SK-N-MC (cell line): Measurements from ENCODE around the gene MBTPS1.

ENCODE experiments used
- DNase-seq: peaks from one replicate; pipeline ENCODE4 v3.0.0-alpha.2; 2011; ENCODE audit warnings: low read depth, low spot score
- H3K27ac ChIP-seq: fragments of 200-600 bp; sonication (generic); 2 replicates; pipeline ENCODE4 v1.5.1; 2016; ENCODE audit warnings: mixed run types
- H3K36me3 ChIP-seq: fragments of 200-600 bp; sonication (generic); 2 replicates; pipeline ENCODE4 v1.6.1; 2017; ENCODE audit warnings: antibody characterized with exemption, low read length, mixed read lengths; ENCODE audit not compliant: insufficient read depth
- H3K4me3 ChIP-seq: fragments of 200-600 bp; sonication (generic); 2 replicates; pipeline ENCODE4 v1.5.1; 2016
- H3K9ac ChIP-seq: fragments of 200-600 bp; sonication (generic); 2 replicates; pipeline ENCODE4 v1.8.0; 2017; ENCODE audit warnings: mixed run types, mixed read lengths; ENCODE audit not compliant: insufficient read length
- H3K9me3 ChIP-seq: fragments of 200-600 bp; sonication (generic); 2 replicates; pipeline ENCODE4 v1.6.1; 2017; ENCODE audit warnings: low read depth, mild to moderate bottlenecking, antibody characterized with exemption, low read length, moderate library complexity, mixed read lengths
- EZH2 ChIP-seq: fragments of 200-600 bp; sonication (generic); IDR thresholded peaks from one replicate; pipeline ENCODE4 v1.6.1; 2017; ENCODE audit warnings: antibody characterized with exemption
- FOXP2 ChIP-seq: optimal IDR thresholded peaks from 2 replicates; pipeline ENCODE3; 2011; ENCODE audit warnings: mild to moderate bottlenecking, moderate library complexity; ENCODE audit not compliant: insufficient read depth; ENCODE audit errors: extremely low read length, control extremely low read depth
- POLR2AphosphoS5 ChIP-seq: IDR thresholded peaks from 2 replicates; pipeline ENCODE4 v1.6.1; 2012; ENCODE audit warnings: mild to moderate bottlenecking, low read depth, low read length, borderline replicate concordance

Gene MBTPS1

DNA sequence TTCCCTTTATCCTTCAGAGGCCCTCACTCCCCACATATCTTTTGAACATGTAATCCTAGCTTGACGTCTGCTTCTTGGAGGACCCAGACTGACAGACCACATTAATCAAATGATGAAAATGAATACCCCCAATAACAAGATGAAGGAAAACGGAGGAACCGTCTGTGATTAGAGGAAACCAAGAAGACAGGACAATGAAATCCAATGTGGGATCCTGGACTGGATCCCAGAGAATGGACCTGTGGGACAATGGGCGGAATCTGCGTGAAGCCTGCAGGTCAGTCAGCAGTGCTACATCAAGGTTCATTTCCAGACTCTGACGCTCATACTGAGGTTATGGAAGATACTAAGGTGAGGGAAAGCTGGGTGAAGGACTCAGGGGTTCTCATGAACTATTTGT, 35.9 kb downstream of the MBTPS1 start:
- H3K4me3 ChIP-seq, result no peak overlapping the region
- H3K36me3 ChIP-seq, result peaks cover 9% of the 10 kb centered on the region; the same call in 1 of the 2 replicates
- no peak overlapping the region for H3K9ac ChIP-seq
- TF ChIP-seq FOXP2, result no peak
- TF ChIP-seq POLR2AphosphoS5, result no peak
- TF ChIP-seq EZH2, result no peak
- no peaks in the 10 kb centered on the region for H3K9me3 ChIP-seq
- no peak overlapping the region for H3K27ac ChIP-seq
- DNase-seq, result no peak

DNA sequence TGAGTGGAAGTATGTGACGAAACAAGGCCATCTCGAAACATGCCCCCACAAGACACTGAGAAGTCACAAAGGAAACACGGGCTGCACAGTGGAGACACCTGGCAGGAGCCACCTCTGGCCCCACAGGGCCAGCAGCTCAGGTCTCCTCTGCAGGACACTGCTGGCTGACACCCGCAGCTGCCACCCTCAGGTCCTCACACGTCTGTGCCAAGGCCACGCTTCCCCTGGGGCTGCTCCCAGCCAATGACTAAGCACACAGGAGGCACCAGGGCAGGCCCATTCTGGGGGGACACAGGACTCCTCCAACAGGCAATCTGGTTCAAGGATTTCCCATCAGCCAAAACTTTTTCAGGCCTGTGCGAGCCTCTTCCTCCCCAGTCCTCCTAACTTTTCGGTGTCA, 36.4 kb downstream of the MBTPS1 start:
- Histone ChIP-seq H3K27ac (no peak overlapping the region), H3K4me3 (no peak overlapping the region), H3K36me3 (peaks cover 12% of the 10 kb centered on the region; the same call in 1 of the 2 replicates)

DNA sequence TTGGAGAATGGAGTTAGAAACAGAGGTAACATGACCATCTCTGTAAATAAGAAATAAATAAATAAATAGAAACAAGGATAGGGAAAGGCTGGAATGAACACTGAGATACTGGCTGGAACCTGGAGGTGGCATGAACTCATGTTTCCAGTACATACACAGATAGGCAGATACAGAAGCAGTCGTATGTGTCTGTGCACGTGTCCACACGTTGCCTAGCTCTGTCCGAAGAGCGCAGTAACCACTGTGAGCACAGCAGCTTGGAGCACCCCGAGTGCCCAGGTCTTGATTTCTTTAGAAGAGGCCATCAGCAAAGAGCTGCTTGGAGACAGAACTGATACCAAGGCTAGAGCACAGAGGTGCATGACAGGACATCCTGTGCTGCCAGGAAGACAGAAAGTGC, 37.1 kb downstream of the MBTPS1 start:
- DNase-seq, result no peak
- Histone ChIP-seq H3K4me3 (no peak overlapping the region), H3K9ac (no peak overlapping the region), H3K27ac (no peak overlapping the region), H3K36me3 (peaks cover 12% of the 10 kb centered on the region; the same call in 1 of the 2 replicates), H3K9me3 (no peaks in the 10 kb centered on the region)
- TF ChIP-seq POLR2AphosphoS5 (no peak), FOXP2 (no peak), EZH2 (no peak)

More for the DNA sequence above, 36.4 kb downstream of the MBTPS1 start:
- DNase-seq, result no peak
- no peak overlapping the region for H3K9ac ChIP-seq
- TF ChIP-seq POLR2AphosphoS5 (no peak), FOXP2 (no peak), EZH2 (no peak)
- no peaks in the 10 kb centered on the region for H3K9me3 ChIP-seq

- no peak overlapping the region for H3K27ac ChIP-seq
- no peak overlapping the region for H3K9ac ChIP-seq
- no peaks in the 10 kb centered on the region for H3K9me3 ChIP-seq
- no peak for TF ChIP-seq EZH2
- TF ChIP-seq FOXP2, result no peak
- TF ChIP-seq POLR2AphosphoS5, result no peak
- no peak overlapping the region for H3K4me3 ChIP-seq
- DNase-seq, result no peak
- peaks cover 13% of the 10 kb centered on the region; the same call in 1 of the 2 replicates for H3K36me3 ChIP-seq
Measured at GRCh38 chr16:84075376-84075775, 41.4 kb downstream of the MBTPS1 start.

- Histone ChIP-seq H3K9ac (no peak overlapping the region), H3K4me3 (no peak overlapping the region), H3K9me3 (no peaks in the 10 kb centered on the region), H3K27ac (no peak overlapping the region), H3K36me3 (peaks cover 14% of the 10 kb centered on the region; the same call in 1 of the 2 replicates)
- TF ChIP-seq FOXP2 (no peak), EZH2 (no peak), POLR2AphosphoS5 (no peak)
- DNase-seq, result no peak
Measured at GRCh38 chr16:84074721-84075120, 42.0 kb downstream of the MBTPS1 start.

GRCh38 chr16:84072014-84072413, 44.7 kb downstream of the MBTPS1 start:
- no peak overlapping the region for H3K27ac ChIP-seq
- no peaks in the 10 kb centered on the region for H3K9me3 ChIP-seq
- no peak overlapping the region for H3K4me3 ChIP-seq
- no peak overlapping the region for H3K9ac ChIP-seq
- H3K36me3 ChIP-seq, result peaks cover 27% of the 10 kb centered on the region; the same call in 1 of the 2 replicates
- TF ChIP-seq FOXP2 (no peak), POLR2AphosphoS5 (no peak), EZH2 (no peak)
- no peak for DNase-seq

- Histone ChIP-seq H3K36me3 (peaks cover 27% of the 10 kb centered on the region; the same call in 1 of the 2 replicates), H3K9me3 (no peaks in the 10 kb centered on the region)
- no peak for TF ChIP-seq POLR2AphosphoS5
- no peak for TF ChIP-seq FOXP2
- TF ChIP-seq EZH2, result no peak
Measured at GRCh38 chr16:84071121-84071520, 45.6 kb downstream of the MBTPS1 start.

GRCh38 chr16:84069540-84069939, 47.2 kb downstream of the MBTPS1 start:
- Histone ChIP-seq H3K36me3 (peaks cover 23% of the 10 kb centered on the region; the same call in 1 of the 2 replicates), H3K27ac (no peak overlapping the region), H3K9ac (no peak overlapping the region), H3K4me3 (no peak overlapping the region), H3K9me3 (no peaks in the 10 kb centered on the region)
- TF ChIP-seq EZH2, result no peak
- TF ChIP-seq POLR2AphosphoS5, result no peak
- no peak for TF ChIP-seq FOXP2
- no peak for DNase-seq

More at GRCh38 chr16:84071121-84071520, 45.6 kb downstream of the MBTPS1 start:
- Histone ChIP-seq H3K4me3 (no peak overlapping the region), H3K27ac (no peak overlapping the region), H3K9ac (no peak overlapping the region)
- no peak for DNase-seq

GRCh38 chr16:84068783-84069462, 47.8 kb downstream of the MBTPS1 start:
- Histone ChIP-seq H3K36me3 (peaks cover 17% of the 10 kb centered on the region; the same call in 1 of the 2 replicates), H3K27ac (no peak overlapping the region), H3K4me3 (no peak overlapping the region), H3K9me3 (no peaks in the 10 kb centered on the region), H3K9ac (no peak overlapping the region)
- DNase-seq, result no peak
- TF ChIP-seq POLR2AphosphoS5 (no peak), FOXP2 (no peak), EZH2 (no peak)
